SK-N-SH (cell line): ENCODE data around the gene PEDS1.

ENCODE experiments used
- EP300 ChIP-seq, 2 experiments: IDR thresholded peaks; 2 replicates each; pipeline versions ENCODE4 v1.4.0 to v1.6.1; 2012; ENCODE audit warnings: borderline replicate concordance in 1 of 2, low read depth in 1 of 2, low read length in 1 of 2
- EZH2phosphoT487 ChIP-seq: fragments of 200-600 bp; sonication (generic); IDR thresholded peaks from 2 replicates; pipeline ENCODE4 v1.6.1; 2017; ENCODE audit warnings: low read depth, mixed run types, mild to moderate bottlenecking, antibody characterized with exemption, moderate library complexity, borderline replicate concordance
- GATA2 ChIP-seq: sonication (generic); formaldehyde crosslinking; IDR thresholded peaks from 2 replicates; pipeline ENCODE4 v1.5.0; 2020; ENCODE audit warnings: mild to moderate bottlenecking, missing genetic modification reagents
- MXI1 ChIP-seq: IDR thresholded peaks from 2 replicates; pipeline ENCODE4 v1.6.1; 2012; ENCODE audit warnings: mild to moderate bottlenecking, low read depth, low read length, improper control_type of control experiment
- RCOR1 ChIP-seq: fragments of 150-350 bp; IDR thresholded peaks from 2 replicates; pipeline ENCODE4 v1.6.1; 2017; ENCODE audit warnings: antibody characterized with exemption, low read length
- RXRA ChIP-seq: IDR thresholded peaks from 2 replicates; pipeline ENCODE4 v1.4.0; 2012; ENCODE audit warnings: low read depth, mild to moderate bottlenecking, borderline replicate concordance
- SIN3A ChIP-seq: IDR thresholded peaks from 2 replicates; pipeline ENCODE4 v1.6.1; 2012; ENCODE audit warnings: low read depth, mild to moderate bottlenecking, low read length, moderate library complexity, borderline replicate concordance
- TAF1 ChIP-seq: IDR thresholded peaks from 2 replicates; pipeline ENCODE4 v1.6.1; 2012; ENCODE audit warnings: low read depth, mild to moderate bottlenecking, low read length, moderate library complexity, borderline replicate concordance
- TF ChIP-seq, protein P1 (sequence below): fragments of 200-600 bp; sonication (generic); IDR thresholded peaks from 2 replicates; pipeline ENCODE4 v1.6.1; 2017; ENCODE audit warnings: antibody characterized with exemption, mild to moderate bottlenecking, moderate library complexity
- TF ChIP-seq, protein P2 (sequence below): fragments of 150-350 bp; IDR thresholded peaks from 2 replicates; pipeline ENCODE4 v1.6.1; 2016; ENCODE audit warnings: mild to moderate bottlenecking, low read depth, low read length
- TF ChIP-seq, protein P3 (sequence below): IDR thresholded peaks from 2 replicates; pipeline ENCODE4 v1.4.0; 2012; ENCODE audit warnings: low read depth

DNA sequence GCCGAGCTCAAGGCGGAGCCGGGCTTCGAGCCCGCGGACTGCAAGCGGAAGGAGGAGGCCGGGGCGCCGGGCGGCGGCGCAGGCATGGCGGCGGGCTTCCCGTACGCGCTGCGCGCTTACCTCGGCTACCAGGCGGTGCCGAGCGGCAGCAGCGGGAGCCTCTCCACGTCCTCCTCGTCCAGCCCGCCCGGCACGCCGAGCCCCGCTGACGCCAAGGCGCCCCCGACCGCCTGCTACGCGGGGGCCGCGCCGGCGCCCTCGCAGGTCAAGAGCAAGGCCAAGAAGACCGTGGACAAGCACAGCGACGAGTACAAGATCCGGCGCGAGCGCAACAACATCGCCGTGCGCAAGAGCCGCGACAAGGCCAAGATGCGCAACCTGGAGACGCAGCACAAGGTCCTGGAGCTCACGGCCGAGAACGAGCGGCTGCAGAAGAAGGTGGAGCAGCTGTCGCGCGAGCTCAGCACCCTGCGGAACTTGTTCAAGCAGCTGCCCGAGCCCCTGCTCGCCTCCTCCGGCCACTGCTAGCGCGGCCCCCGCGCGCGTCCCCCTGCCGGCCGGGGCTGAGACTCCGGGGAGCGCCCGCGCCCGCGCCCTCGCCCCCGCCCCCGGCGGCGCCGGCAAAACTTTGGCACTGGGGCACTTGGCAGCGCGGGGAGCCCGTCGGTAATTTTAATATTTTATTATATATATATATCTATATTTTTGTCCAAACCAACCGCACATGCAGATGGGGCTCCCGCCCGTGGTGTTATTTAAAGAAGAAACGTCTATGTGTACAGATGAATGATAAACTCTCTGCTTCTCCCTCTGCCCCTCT, 38.2 kb upstream of the PEDS1 start:
- no peak; the same call in 1 of the 2 replicates for TF ChIP-seq TAF1
- no peak for TF ChIP-seq RXRA
- TF ChIP-seq, protein P1, sequence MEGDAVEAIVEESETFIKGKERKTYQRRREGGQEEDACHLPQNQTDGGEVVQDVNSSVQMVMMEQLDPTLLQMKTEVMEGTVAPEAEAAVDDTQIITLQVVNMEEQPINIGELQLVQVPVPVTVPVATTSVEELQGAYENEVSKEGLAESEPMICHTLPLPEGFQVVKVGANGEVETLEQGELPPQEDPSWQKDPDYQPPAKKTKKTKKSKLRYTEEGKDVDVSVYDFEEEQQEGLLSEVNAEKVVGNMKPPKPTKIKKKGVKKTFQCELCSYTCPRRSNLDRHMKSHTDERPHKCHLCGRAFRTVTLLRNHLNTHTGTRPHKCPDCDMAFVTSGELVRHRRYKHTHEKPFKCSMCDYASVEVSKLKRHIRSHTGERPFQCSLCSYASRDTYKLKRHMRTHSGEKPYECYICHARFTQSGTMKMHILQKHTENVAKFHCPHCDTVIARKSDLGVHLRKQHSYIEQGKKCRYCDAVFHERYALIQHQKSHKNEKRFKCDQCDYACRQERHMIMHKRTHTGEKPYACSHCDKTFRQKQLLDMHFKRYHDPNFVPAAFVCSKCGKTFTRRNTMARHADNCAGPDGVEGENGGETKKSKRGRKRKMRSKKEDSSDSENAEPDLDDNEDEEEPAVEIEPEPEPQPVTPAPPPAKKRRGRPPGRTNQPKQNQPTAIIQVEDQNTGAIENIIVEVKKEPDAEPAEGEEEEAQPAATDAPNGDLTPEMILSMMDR: peak; percentile 40
- TF ChIP-seq, protein P2, sequence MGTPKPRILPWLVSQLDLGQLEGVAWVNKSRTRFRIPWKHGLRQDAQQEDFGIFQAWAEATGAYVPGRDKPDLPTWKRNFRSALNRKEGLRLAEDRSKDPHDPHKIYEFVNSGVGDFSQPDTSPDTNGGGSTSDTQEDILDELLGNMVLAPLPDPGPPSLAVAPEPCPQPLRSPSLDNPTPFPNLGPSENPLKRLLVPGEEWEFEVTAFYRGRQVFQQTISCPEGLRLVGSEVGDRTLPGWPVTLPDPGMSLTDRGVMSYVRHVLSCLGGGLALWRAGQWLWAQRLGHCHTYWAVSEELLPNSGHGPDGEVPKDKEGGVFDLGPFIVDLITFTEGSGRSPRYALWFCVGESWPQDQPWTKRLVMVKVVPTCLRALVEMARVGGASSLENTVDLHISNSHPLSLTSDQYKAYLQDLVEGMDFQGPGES: no peak
- no peak for TF ChIP-seq EZH2phosphoT487
- no peak for TF ChIP-seq RCOR1
- TF ChIP-seq, protein P3, sequence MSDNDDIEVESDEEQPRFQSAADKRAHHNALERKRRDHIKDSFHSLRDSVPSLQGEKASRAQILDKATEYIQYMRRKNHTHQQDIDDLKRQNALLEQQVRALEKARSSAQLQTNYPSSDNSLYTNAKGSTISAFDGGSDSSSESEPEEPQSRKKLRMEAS: no peak
- TF ChIP-seq SIN3A: no peak
- no peak for TF ChIP-seq MXI1
- TF ChIP-seq EP300 (IDR thresholded peaks at IDR 0.05; ENCODE audit: borderline replicate concordance in 1 of 2, low read depth in 1 of 2, low read length in 1 of 2): no peak
- no peak for TF ChIP-seq GATA2 (CRISPR knock-in tag)
